ENCODE data around the gene SOX6.
"Not testable (repeated sequence)": the region's sequence is repeated elsewhere in the genome, so short reads cannot be mapped to it uniquely, and the experiment has no call there.

Gene SOX6

GRCh38 chr11:16141614-16142013 lies 214.7 kb downstream of the SOX6 start:
- DNase-seq: not testable (repeated sequence)

- DNase-seq: not testable (repeated sequence)
These were observed 215.2 kb downstream of the SOX6 start for GRCh38 chr11:16141162-16141561.

GRCh38 chr11:16136792-16137390 lies 219.5 kb downstream of the SOX6 start:
- no peak for DNase-seq

- no peak for DNase-seq
These were observed 222.5 kb downstream of the SOX6 start for GRCh38 chr11:16133867-16134266.

GRCh38 chr11:16127732-16128131 lies 228.6 kb downstream of the SOX6 start:
- no peak for DNase-seq

- no peak for DNase-seq
These were observed 230.0 kb downstream of the SOX6 start for GRCh38 chr11:16126362-16126761.

GRCh38 chr11:16125796-16126195 lies 230.6 kb downstream of the SOX6 start:
- DNase-seq: no peak

- DNase-seq: no peak
These were observed 232.0 kb downstream of the SOX6 start for GRCh38 chr11:16124390-16124789.

GRCh38 chr11:16121853-16122252 lies 234.5 kb downstream of the SOX6 start:
- DNase-seq: no peak

GRCh38 chr11:16120008-16120407 lies 236.3 kb downstream of the SOX6 start:
- no peak for DNase-seq

- DNase-seq: no peak
These were observed 238.2 kb downstream of the SOX6 start for GRCh38 chr11:16117989-16118756.

GRCh38 chr11:16114978-16115871 lies 241.1 kb downstream of the SOX6 start:
- DNase-seq: no peak

GRCh38 chr11:16114431-16114830 lies 241.9 kb downstream of the SOX6 start:
- no peak for DNase-seq

- DNase-seq: no peak
These were observed 244.7 kb downstream of the SOX6 start for GRCh38 chr11:16111690-16112089.

GRCh38 chr11:16110886-16111285 lies 245.5 kb downstream of the SOX6 start:
- no peak for DNase-seq

- no peak for DNase-seq
These were observed 256.9 kb downstream of the SOX6 start for GRCh38 chr11:16099343-16099900.

GRCh38 chr11:16098526-16099205 lies 257.7 kb downstream of the SOX6 start:
- no peak for DNase-seq

GRCh38 chr11:16097543-16097942 lies 258.8 kb downstream of the SOX6 start:
- no peak for DNase-seq

GRCh38 chr11:16096336-16096735 lies 260.0 kb downstream of the SOX6 start:
- DNase-seq: no peak

GRCh38 chr11:16095756-16096155 lies 260.6 kb downstream of the SOX6 start:
- DNase-seq: no peak

- DNase-seq: no peak
These were observed 262.3 kb downstream of the SOX6 start for GRCh38 chr11:16093889-16094653.

- no peak for DNase-seq
These were observed 264.5 kb downstream of the SOX6 start for GRCh38 chr11:16091862-16092261.
